Suprapubic skin (tissue), 4 donors: ENCODE measurements around the gene SEMA3F.

Source experiments
- EP300 ChIP-seq: sonication (generic); formaldehyde crosslinking; IDR thresholded peaks from one replicate; pipeline ENCODE4 v1.6.1; 2017; ENCODE audit warnings: antibody characterized with exemption
- POLR2A ChIP-seq, 2 donors: fragments of 450-650 bp; IDR thresholded peaks; one replicate each; pipeline ENCODE4 v1.6.1; 2017; ENCODE audit warnings: antibody characterized with exemption in 2 of 2, mild to moderate bottlenecking in 2 of 2, moderate library complexity in 2 of 2
- POLR2AphosphoS5 ChIP-seq, 3 donors: sonication (generic); formaldehyde crosslinking; IDR thresholded peaks; one replicate each; pipeline ENCODE4 v1.6.1; 2017; ENCODE audit warnings: antibody characterized with exemption in 3 of 3
- TF ChIP-seq, protein P1 (sequence below), 2 donors: fragments of 200-600 bp in 1 of 2; fragments of 450-650 bp in 1 of 2; sonication (generic) in 1 of 2; IDR thresholded peaks; one replicate each; pipeline ENCODE4 v1.5.1; 2016 to 2019; ENCODE audit warnings: antibody characterized with exemption in 2 of 2, mild to moderate bottlenecking in 1 of 2, moderate library complexity in 1 of 2

DNA sequence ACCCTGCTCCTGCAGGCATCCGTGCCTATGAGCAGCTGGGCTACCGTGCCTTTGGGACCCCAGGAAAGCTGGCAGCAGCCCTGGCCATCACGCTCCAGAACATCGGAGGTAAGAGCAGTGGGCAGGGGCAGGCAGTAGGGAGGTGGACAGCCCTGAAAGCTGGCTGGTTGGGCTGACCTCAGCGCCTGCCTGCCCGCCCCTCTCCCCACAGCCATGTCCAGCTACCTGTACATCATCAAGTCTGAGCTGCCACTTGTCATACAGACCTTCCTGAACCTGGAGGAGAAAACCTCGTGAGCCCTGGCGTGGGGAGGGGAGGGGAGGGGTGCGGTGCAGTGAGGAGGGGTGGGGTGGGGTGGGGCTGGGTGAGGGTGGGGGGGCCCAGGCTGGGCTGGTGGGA, 60.4 kb downstream of the SEMA3F start:
- TF ChIP-seq, protein P1, sequence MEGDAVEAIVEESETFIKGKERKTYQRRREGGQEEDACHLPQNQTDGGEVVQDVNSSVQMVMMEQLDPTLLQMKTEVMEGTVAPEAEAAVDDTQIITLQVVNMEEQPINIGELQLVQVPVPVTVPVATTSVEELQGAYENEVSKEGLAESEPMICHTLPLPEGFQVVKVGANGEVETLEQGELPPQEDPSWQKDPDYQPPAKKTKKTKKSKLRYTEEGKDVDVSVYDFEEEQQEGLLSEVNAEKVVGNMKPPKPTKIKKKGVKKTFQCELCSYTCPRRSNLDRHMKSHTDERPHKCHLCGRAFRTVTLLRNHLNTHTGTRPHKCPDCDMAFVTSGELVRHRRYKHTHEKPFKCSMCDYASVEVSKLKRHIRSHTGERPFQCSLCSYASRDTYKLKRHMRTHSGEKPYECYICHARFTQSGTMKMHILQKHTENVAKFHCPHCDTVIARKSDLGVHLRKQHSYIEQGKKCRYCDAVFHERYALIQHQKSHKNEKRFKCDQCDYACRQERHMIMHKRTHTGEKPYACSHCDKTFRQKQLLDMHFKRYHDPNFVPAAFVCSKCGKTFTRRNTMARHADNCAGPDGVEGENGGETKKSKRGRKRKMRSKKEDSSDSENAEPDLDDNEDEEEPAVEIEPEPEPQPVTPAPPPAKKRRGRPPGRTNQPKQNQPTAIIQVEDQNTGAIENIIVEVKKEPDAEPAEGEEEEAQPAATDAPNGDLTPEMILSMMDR (IDR thresholded peaks at IDR 0.05): no peak
- TF ChIP-seq EP300: no peak
- TF ChIP-seq POLR2A (IDR thresholded peaks at IDR 0.05): no peak
- no peak for TF ChIP-seq POLR2AphosphoS5 (IDR thresholded peaks at IDR 0.05)
